Astrocyte (in vitro differentiated cells and primary cell): Measurements from ENCODE around the gene TOGARAM2. TPM values are rescaled to one million over a fixed set of nuclear protein-coding genes. Genes with fewer than 3 reads are reported as not detected.

ENCODE experiments used
- DNase-seq: peaks from one replicate; pipeline ENCODE4 v3.0.0-alpha.2; 2010; ENCODE audit warnings: low read depth
- FAIRE-seq: peaks from 2 replicates; lab custom pipeline; 2011; peaks lifted over from hg19 to GRCh38; lab: Jason Lieb, UNC
- H2AFZ ChIP-seq: 2 replicates; pipeline ENCODE4 v1.6.0; 2012; ENCODE audit warnings: low read depth, low read length, inconsistent platforms
- H3K27ac ChIP-seq: 2 replicates; pipeline ENCODE4 v1.5.1; 2011; ENCODE audit warnings: low read depth, low read length, inconsistent platforms
- H3K27me3 ChIP-seq: 2 replicates; pipeline ENCODE4 v1.6.0; 2011; ENCODE audit warnings: low read length, inconsistent platforms; ENCODE audit not compliant: insufficient read depth
- H3K36me3 ChIP-seq: 2 replicates; pipeline ENCODE4 v1.5.1; 2011; ENCODE audit warnings: low read length, inconsistent platforms; ENCODE audit not compliant: insufficient read depth
- H3K4me1 ChIP-seq: 2 replicates; pipeline ENCODE4 v1.5.1; 2011; ENCODE audit warnings: low read length, inconsistent platforms; ENCODE audit not compliant: insufficient read depth
- H3K4me2 ChIP-seq: 2 replicates; pipeline ENCODE4 v1.6.0; 2012; ENCODE audit warnings: low read length, inconsistent platforms
- H3K4me3 ChIP-seq: 2 replicates; pipeline ENCODE4 v1.5.1; 2011; ENCODE audit warnings: low read depth, mild to moderate bottlenecking, low read length, inconsistent platforms; ENCODE audit not compliant: insufficient read depth
- H3K79me2 ChIP-seq: 2 replicates; pipeline ENCODE4 v1.6.0; 2012; ENCODE audit warnings: mild to moderate bottlenecking, low read length, inconsistent platforms; ENCODE audit not compliant: insufficient read depth
- H3K9ac ChIP-seq: 2 replicates; pipeline ENCODE4 v1.6.0; 2012; ENCODE audit warnings: mild to moderate bottlenecking, low read length, inconsistent platforms
- H3K9me3 ChIP-seq: 2 replicates; pipeline ENCODE4 v1.5.1; 2012; ENCODE audit warnings: low read depth, mild to moderate bottlenecking, low read length, inconsistent platforms; ENCODE audit not compliant: insufficient read depth
- H4K20me1 ChIP-seq: 2 replicates; pipeline ENCODE4 v1.6.0; 2012; ENCODE audit warnings: low read length, inconsistent platforms; ENCODE audit not compliant: insufficient read depth
- H3K27ac Mint-ChIP-seq: one replicate; pipeline ENCODE4 v1.8.0; 2021; ENCODE audit warnings: mild to moderate bottlenecking, mixed read lengths; ENCODE audit not compliant: unreplicated experiment
- H3K27me3 Mint-ChIP-seq: one replicate; pipeline ENCODE4 v1.8.0; 2021; ENCODE audit warnings: low read depth, mixed read lengths; ENCODE audit not compliant: unreplicated experiment
- H3K36me3 Mint-ChIP-seq: one replicate; pipeline ENCODE4 v1.8.0; 2021; ENCODE audit warnings: low read depth, mixed read lengths; ENCODE audit not compliant: unreplicated experiment
- H3K4me1 Mint-ChIP-seq: one replicate; pipeline ENCODE4 v1.8.0; 2021; ENCODE audit warnings: low read depth, mixed read lengths; ENCODE audit not compliant: unreplicated experiment
- H3K4me3 Mint-ChIP-seq: one replicate; pipeline ENCODE4 v1.8.0; 2021; ENCODE audit warnings: mild to moderate bottlenecking, moderate library complexity, mixed read lengths; ENCODE audit not compliant: unreplicated experiment
- H3K9me3 Mint-ChIP-seq: one replicate; pipeline ENCODE4 v1.8.0; 2021; ENCODE audit warnings: mild to moderate bottlenecking, mixed read lengths; ENCODE audit not compliant: unreplicated experiment
- EZH2 ChIP-seq: IDR thresholded peaks from 2 replicates; pipeline ENCODE4 v1.6.1; 2012; ENCODE audit warnings: mild to moderate bottlenecking, low read length, inconsistent platforms; ENCODE audit not compliant: insufficient read depth
- total RNA-seq: library from RNA; stranded (reverse); gene quantifications from 2 replicates; pipeline ENCODE4 v1.2.1, GENCODE V29; 2021
- TF ChIP-seq, protein P1 (sequence below): IDR thresholded peaks from 2 replicates; pipeline ENCODE4 v1.5.1; 2011; ENCODE audit warnings: low read depth, mild to moderate bottlenecking, inconsistent platforms, low read length, moderate library complexity; ENCODE audit not compliant: insufficient read depth

TOGARAM2 gene
- total RNA-seq, 1 donor from 2014 or later = 0.73 TPM

DNA sequence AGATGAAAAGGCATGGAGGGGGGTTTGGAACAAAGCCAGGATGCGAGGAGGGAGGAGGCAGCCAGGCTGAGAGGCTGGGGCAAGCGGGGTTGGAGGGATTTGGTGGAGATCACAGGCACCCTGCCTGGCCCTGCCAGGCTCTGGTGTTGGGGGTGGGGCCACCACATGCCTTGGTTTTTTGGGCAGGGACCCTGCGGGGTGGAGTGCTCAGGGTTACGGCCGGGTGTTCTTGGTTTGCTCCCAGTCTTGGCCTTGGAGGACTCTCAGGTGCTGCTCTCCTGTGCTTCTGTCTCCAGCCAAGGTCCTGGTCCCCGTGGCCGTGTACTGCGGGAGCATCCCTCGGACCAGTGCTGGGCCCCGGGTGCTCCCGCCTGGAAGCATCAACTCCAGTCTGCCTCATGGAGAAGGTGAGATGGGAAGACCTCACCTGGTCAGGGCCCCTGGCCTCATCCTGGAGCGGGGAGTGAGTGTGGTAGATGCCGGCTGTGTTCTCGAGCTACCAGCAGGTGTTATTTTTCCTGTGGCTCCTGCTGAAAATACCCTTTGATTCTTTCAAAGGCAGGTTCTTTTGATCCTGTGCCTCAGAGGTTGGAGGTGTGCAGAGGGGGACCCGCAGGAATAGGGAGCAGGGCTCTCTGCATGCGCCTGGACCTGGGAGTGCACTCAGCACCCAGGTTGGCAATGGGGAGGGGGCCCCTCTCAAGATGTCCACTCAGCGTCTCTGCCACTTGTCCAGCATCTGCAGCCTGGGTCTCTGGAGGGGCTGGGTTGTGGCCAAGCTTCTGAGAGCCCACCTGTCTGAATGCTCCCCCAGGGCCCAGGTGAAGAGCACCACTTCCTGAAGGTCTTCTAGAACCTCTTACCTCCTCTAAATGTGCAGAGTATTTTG lies 17.0 kb downstream of the TOGARAM2 start:
- Histone ChIP-seq H3K27ac (no peak overlapping the region), H3K9ac (no peak overlapping the region), H4K20me1 (no peaks in the 10 kb centered on the region), H3K4me3 (no peak overlapping the region), H3K79me2 (no peaks in the 10 kb centered on the region), H3K4me1 (peaks cover 8% of the 10 kb centered on the region), H2AFZ (no peak overlapping the region), H3K36me3 (no peaks in the 10 kb centered on the region), H3K27me3 (no peaks in the 10 kb centered on the region), H3K9me3 (no peaks in the 10 kb centered on the region), H3K4me2 (peak overlapping the region; percentile 37)
- no peak for DNase-seq
- peaks cover 3% of the 10 kb centered on the region for H3K36me3 Mint-ChIP-seq
- no peak overlapping the region for H3K27ac Mint-ChIP-seq
- H3K4me1 Mint-ChIP-seq = peaks cover 10% of the 10 kb centered on the region
- TF ChIP-seq, protein P1, sequence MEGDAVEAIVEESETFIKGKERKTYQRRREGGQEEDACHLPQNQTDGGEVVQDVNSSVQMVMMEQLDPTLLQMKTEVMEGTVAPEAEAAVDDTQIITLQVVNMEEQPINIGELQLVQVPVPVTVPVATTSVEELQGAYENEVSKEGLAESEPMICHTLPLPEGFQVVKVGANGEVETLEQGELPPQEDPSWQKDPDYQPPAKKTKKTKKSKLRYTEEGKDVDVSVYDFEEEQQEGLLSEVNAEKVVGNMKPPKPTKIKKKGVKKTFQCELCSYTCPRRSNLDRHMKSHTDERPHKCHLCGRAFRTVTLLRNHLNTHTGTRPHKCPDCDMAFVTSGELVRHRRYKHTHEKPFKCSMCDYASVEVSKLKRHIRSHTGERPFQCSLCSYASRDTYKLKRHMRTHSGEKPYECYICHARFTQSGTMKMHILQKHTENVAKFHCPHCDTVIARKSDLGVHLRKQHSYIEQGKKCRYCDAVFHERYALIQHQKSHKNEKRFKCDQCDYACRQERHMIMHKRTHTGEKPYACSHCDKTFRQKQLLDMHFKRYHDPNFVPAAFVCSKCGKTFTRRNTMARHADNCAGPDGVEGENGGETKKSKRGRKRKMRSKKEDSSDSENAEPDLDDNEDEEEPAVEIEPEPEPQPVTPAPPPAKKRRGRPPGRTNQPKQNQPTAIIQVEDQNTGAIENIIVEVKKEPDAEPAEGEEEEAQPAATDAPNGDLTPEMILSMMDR = no peak
- no peak for TF ChIP-seq EZH2
- H3K4me3 Mint-ChIP-seq = no peak overlapping the region
- peaks cover 39% of the 10 kb centered on the region for H3K27me3 Mint-ChIP-seq
- FAIRE-seq = no peak
- no peaks in the 10 kb centered on the region for H3K9me3 Mint-ChIP-seq

DNA sequence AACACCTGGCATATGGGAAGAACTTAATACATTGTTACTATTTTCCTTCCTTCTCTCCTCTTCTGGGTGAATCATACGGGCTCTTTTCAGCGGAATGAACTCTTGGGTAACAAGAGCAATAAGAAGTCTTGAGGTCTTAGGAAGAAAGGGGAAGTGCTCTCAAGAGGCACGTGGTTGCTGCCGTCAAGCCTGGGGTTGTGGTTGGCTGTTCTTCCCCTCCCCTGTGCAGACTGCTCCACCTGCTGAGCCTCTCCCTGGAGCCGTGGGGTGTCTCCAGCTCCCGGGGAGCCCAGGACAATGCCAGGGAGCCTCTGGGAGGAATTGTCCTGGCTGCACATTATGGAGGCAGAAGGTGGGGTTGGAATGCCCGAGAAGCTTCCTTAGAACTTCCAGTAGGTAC lies 19.4 kb downstream of the TOGARAM2 start:
- no peak overlapping the region for H3K27ac Mint-ChIP-seq
- H3K36me3 ChIP-seq = no peaks in the 10 kb centered on the region
- no peak overlapping the region for H3K9ac ChIP-seq
- H4K20me1 ChIP-seq = no peaks in the 10 kb centered on the region
- TF ChIP-seq EZH2 = no peak
- TF ChIP-seq, protein P1 = no peak
- H3K4me1 ChIP-seq = peaks cover 8% of the 10 kb centered on the region
- H3K9me3 Mint-ChIP-seq = no peaks in the 10 kb centered on the region
- FAIRE-seq = no peak
- H2AFZ ChIP-seq = no peak overlapping the region
- H3K27me3 ChIP-seq = no peaks in the 10 kb centered on the region
- peaks cover 29% of the 10 kb centered on the region for H3K27me3 Mint-ChIP-seq
- H3K4me3 Mint-ChIP-seq = no peak overlapping the region
- no peak overlapping the region for H3K4me2 ChIP-seq
- no peaks in the 10 kb centered on the region for H3K79me2 ChIP-seq
- H3K4me1 Mint-ChIP-seq = peaks cover 10% of the 10 kb centered on the region
- H3K27ac ChIP-seq = no peak overlapping the region
- H3K36me3 Mint-ChIP-seq = peaks cover 3% of the 10 kb centered on the region
- H3K4me3 ChIP-seq = no peak overlapping the region
- H3K9me3 ChIP-seq = peaks cover 4% of the 10 kb centered on the region
- DNase-seq = no peak

DNA sequence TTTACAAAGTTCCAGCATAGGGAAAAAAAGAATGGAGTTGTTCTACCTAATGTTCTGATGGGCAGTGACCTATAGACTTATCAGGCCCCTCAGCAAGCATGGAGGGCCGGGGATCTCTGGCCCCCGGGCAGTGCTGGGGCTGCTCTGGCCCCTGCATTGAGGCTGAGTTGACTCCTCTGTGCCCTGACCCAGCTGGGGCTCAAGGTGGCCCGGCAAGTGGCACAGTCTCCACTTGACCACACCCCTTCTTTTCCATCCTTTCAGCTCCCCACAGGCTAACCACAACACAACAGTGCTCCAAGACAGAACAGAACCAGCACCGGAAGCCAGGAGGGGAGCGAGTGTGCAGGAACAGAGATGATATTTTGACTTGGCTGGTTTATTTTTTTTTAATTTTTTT lies 19.9 kb downstream of the TOGARAM2 start:
- no peaks in the 10 kb centered on the region for H3K36me3 ChIP-seq
- TF ChIP-seq, protein P1 = no peak
- no peak for TF ChIP-seq EZH2
- H3K4me2 ChIP-seq = no peak overlapping the region
- peaks cover 8% of the 10 kb centered on the region for H3K4me1 ChIP-seq
- H3K4me3 Mint-ChIP-seq = no peak overlapping the region
- H4K20me1 ChIP-seq = no peaks in the 10 kb centered on the region
- H3K27me3 ChIP-seq = no peaks in the 10 kb centered on the region
- H3K79me2 ChIP-seq = no peaks in the 10 kb centered on the region
- no peak overlapping the region for H3K27ac ChIP-seq
- DNase-seq (no peak), FAIRE-seq (no peak)
- no peak overlapping the region for H3K4me3 ChIP-seq
- no peak overlapping the region for H3K9ac ChIP-seq
- H3K9me3 Mint-ChIP-seq = no peaks in the 10 kb centered on the region
- peaks cover 4% of the 10 kb centered on the region for H3K9me3 ChIP-seq
- no peak overlapping the region for H3K27ac Mint-ChIP-seq
- peaks cover 10% of the 10 kb centered on the region for H3K4me1 Mint-ChIP-seq
- H3K36me3 Mint-ChIP-seq = peaks cover 3% of the 10 kb centered on the region
- no peak overlapping the region for H2AFZ ChIP-seq
- H3K27me3 Mint-ChIP-seq = peaks cover 28% of the 10 kb centered on the region
